HepG2 (cell line): ENCODE measurements around the gene CPZ. TPM values are rescaled to one million over a fixed set of nuclear protein-coding genes. Genes with fewer than 3 reads are reported as not detected.

ENCODE experiments used
- ATAC-seq: fragments of 200-7000 bp; cut with Tn5 transposase; 3 replicates; pipeline ENCODE4 v1.9.1; 2020; ENCODE audit warnings: mild to moderate bottlenecking, moderate library complexity
- BruUV-seq: library from RNA; stranded (reverse); fragments of 400-500 nt; replicated peaks from 2 replicates; lab custom pipeline; 2021; lab: Mats Ljungman, UMichigan
- CTCF ChIA-PET: fragments of 300-600 bp; formaldehyde crosslinking; extraction: SDS; loops from one replicate; lab custom pipeline; 2021; ENCODE audit warnings: low total read pairs, inconsistent platforms, low intra/inter-chr PET ratio; lab: Yijun Ruan, JAX
- POLR2A ChIA-PET: fragments of 350-600 bp; sonication (Branson Sonifier 250); formaldehyde crosslinking; loops from one replicate; lab custom pipeline; 2020; ENCODE audit warnings: antibody characterized with exemption, inconsistent platforms; lab: Yijun Ruan, JAX
- DNase-seq: peaks from one replicate; pipeline ENCODE4 v3.0.0-alpha.2; 2015; ENCODE audit warnings: low spot score
- FAIRE-seq: peaks from 3 replicates; lab custom pipeline; 2011; peaks lifted over from hg19 to GRCh38; lab: Jason Lieb, UNC
- H2AFZ ChIP-seq: one replicate; pipeline ENCODE4 v1.6.1; 2011; ENCODE audit warnings: low read length, inconsistent platforms
- H3K27ac ChIP-seq: fragments of 300-600 bp; 3 replicates; pipeline ENCODE4 v1.8.0; 2011; ENCODE audit warnings: mixed run types, mild to moderate bottlenecking, mixed read lengths, low read length, inconsistent platforms; ENCODE audit not compliant: insufficient read depth; ENCODE audit errors: extremely low read length
- H3K27me3 ChIP-seq, 2 experiments: fragments of 200-600 bp in 1 of 2; 2 replicates in 1 of 2; 3 replicates in 1 of 2; pipeline versions ENCODE4 v1.6.0 to v1.8.0; 2011; ENCODE audit warnings: low read length in 2 of 2, mild to moderate bottlenecking in 2 of 2, moderate library complexity in 2 of 2, inconsistent platforms in 1 of 2; ENCODE audit not compliant: insufficient read depth in 2 of 2, control insufficient read depth in 1 of 2
- H3K36me3 ChIP-seq, 2 experiments: fragments of 200-600 bp in 1 of 2; replicated peaks in 1 of 2; 2 replicates in 1 of 2; 3 replicates in 1 of 2; pipeline versions ENCODE4 v1.5.1 to v1.8.0; 2011; ENCODE audit warnings: low read length in 2 of 2, inconsistent platforms in 1 of 2; ENCODE audit not compliant: insufficient read depth in 2 of 2, control insufficient read depth in 1 of 2
- H3K4me1 ChIP-seq: 2 replicates; pipeline ENCODE4 v1.5.1; 2012; ENCODE audit warnings: low read length, inconsistent platforms; ENCODE audit not compliant: insufficient read depth
- H3K4me2 ChIP-seq: 2 replicates; pipeline ENCODE4 v1.6.0; 2011; ENCODE audit warnings: low read depth, low read length, inconsistent platforms
- H3K4me3 ChIP-seq, 3 experiments: fragments of 200-600 bp in 1 of 3; sonication (generic), shearing (Covaris generic) in 1 of 3; replicated peaks in 1 of 3; 2 replicates each; pipeline ENCODE4 v1.5.1; 2011 to 2016; ENCODE audit warnings: low read length in 3 of 3, inconsistent platforms in 2 of 3, low read depth in 2 of 3, mild to moderate bottlenecking in 2 of 3, control low read depth in 1 of 3, mixed read lengths in 1 of 3; ENCODE audit not compliant: insufficient read depth in 1 of 3
- H3K79me2 ChIP-seq: one replicate; pipeline ENCODE4 v1.6.1; 2011; ENCODE audit warnings: low read length, inconsistent platforms; ENCODE audit not compliant: insufficient read depth
- H3K9ac ChIP-seq: 2 replicates; pipeline ENCODE4 v1.6.0; 2011; ENCODE audit warnings: mild to moderate bottlenecking, low read depth, low read length, inconsistent platforms; ENCODE audit not compliant: insufficient read depth
- H3K9me3 ChIP-seq: 2 replicates; pipeline ENCODE4 v1.5.1; 2012; ENCODE audit warnings: mild to moderate bottlenecking, low read length
- H4K20me1 ChIP-seq: 2 replicates; pipeline ENCODE4 v1.6.0; 2011; ENCODE audit warnings: inconsistent platforms, mild to moderate bottlenecking, low read length, moderate library complexity; ENCODE audit not compliant: insufficient read depth
- BORCS8-MEF2B ChIP-seq: sonication (generic); formaldehyde crosslinking; IDR thresholded peaks from 2 replicates; pipeline ENCODE4 v1.8.0; 2022; ENCODE audit warnings: mild to moderate bottlenecking, missing genetic modification reagents
- HINFP ChIP-seq: sonication (generic); formaldehyde crosslinking; IDR thresholded peaks from 2 replicates; pipeline ENCODE4 v1.4.0; 2020; ENCODE audit warnings: low read depth, mild to moderate bottlenecking, missing genetic modification reagents
- KAT2B ChIP-seq: fragments of 150-350 bp; IDR thresholded peaks from 2 replicates; pipeline ENCODE4 v1.6.1; 2014; ENCODE audit warnings: low read depth, low read length, borderline replicate concordance
- LBX2 ChIP-seq: sonication (generic); formaldehyde crosslinking; IDR thresholded peaks from 2 replicates; pipeline ENCODE4 v1.5.0; 2020; ENCODE audit warnings: missing genetic modification reagents, mild to moderate bottlenecking, borderline replicate concordance
- PAWR ChIP-seq: sonication (generic); formaldehyde crosslinking; IDR thresholded peaks from 2 replicates; pipeline ENCODE4 v1.4.0; 2020; ENCODE audit warnings: missing genetic modification reagents, mild to moderate bottlenecking, borderline replicate concordance
- REST ChIP-seq, 2 experiments: IDR thresholded peaks; 2 replicates each; pipeline ENCODE4 v1.6.1; 2011 to 2012; ENCODE audit warnings: low read length in 2 of 2, borderline replicate concordance in 1 of 2, low read depth in 1 of 2, mild to moderate bottlenecking in 1 of 2, moderate library complexity in 1 of 2
- WIZ ChIP-seq: sonication (generic); formaldehyde crosslinking; IDR thresholded peaks from 2 replicates; pipeline ENCODE4 v1.5.1; 2020; ENCODE audit warnings: mild to moderate bottlenecking, missing genetic modification reagents
- ZNF263 ChIP-seq: sonication (generic); formaldehyde crosslinking; IDR thresholded peaks from 2 replicates; pipeline ENCODE4 v1.4.0; 2020; ENCODE audit warnings: missing genetic modification reagents
- ZNF362 ChIP-seq: sonication (generic); formaldehyde crosslinking; IDR thresholded peaks from 2 replicates; pipeline ENCODE4 v1.4.0; 2020; ENCODE audit warnings: missing genetic modification reagents, mild to moderate bottlenecking, borderline replicate concordance
- WGBS: methylation state at CpG from one replicate; pipeline ENCODE4 v1.1.6; 2017; ENCODE audit warnings: low lambda C conversion rate; 5-methylcytosine and 5-hydroxymethylcytosine counted together
- in situ Hi-C: cut with HindIII; loops from 2 replicates; pipeline ENCODE4 v1.10.0; 2017; ENCODE audit warnings: low pct_unique_long_range_greater_than_20kb; ENCODE audit not compliant: extremely low pct_ligation_motif_present
- intact Hi-C: fragments of 100-400 bp; cut with micrococcal nuclease; formaldehyde crosslinking; loops from one replicate; pipeline ENCODE4 v1.10.0; 2022; ENCODE audit not compliant: unreplicated experiment
- polyA plus RNA-seq, 8 experiments: library from polyadenylated mRNA; depleted of rRNA in 3 of 8; stranded (reverse) in 7 of 8; unstranded in 1 of 8; fragments of >200 nt; fragmentation: Illumina TruSeq in 4 of 8; extraction: Trizol in 4 of 8; gene quantifications; 2 replicates each; pipeline versions ENCODE4 v1.2.1 to v1.2.3, GENCODE V29; 2011 to 2016; ENCODE audit warnings: low read depth in 4 of 8, missing spikeins in 1 of 8, mixed read lengths in 1 of 8; ENCODE audit not compliant: insufficient read depth in 1 of 8
- total RNA-seq, 5 experiments: library from RNA; depleted of rRNA; stranded (reverse); fragments of >200 nt; fragmentation: Illumina TruSeq; extraction: Trizol; gene quantifications; 2 replicates each; pipeline ENCODE4 v1.2.3, GENCODE V29; 2016; ENCODE audit warnings: low read depth in 1 of 5

Gene CPZ
- total and polyA plus RNA-seq, 2 of the 13 experiments (the other 11 are each of a cell fraction or from before 2014, with no cell fraction given), result 0.58 to 0.61 TPM

GRCh38 chr4:8609406-8609805 is 16.8 kb downstream of the CPZ start:
- Histone ChIP-seq H3K27me3 (peaks cover 12 to 20% of the 10 kb centered on the region in 2 experiments), H3K27ac (no peak overlapping the region), H3K4me2 (no peak overlapping the region), H3K36me3 (no peaks in the 10 kb centered on the region), H3K9ac (no peak overlapping the region), H3K79me2 (no peaks in the 10 kb centered on the region), H3K4me1 (no peaks in the 10 kb centered on the region), H3K4me3 (no peak overlapping the region), H3K9me3 (no peaks in the 10 kb centered on the region), H4K20me1 (peaks cover 12% of the 10 kb centered on the region; the same call in 1 of the 2 replicates), H2AFZ (no peak overlapping the region)
- DNase-seq, result no peak
- no TSS peak for BruUV-seq
- intact Hi-C loops (no loop called here), in situ Hi-C loops (no loop called here)
- POLR2A ChIA-PET, result no interaction called here
- TF ChIP-seq REST (IDR thresholded peaks at IDR 0.05; ENCODE audit: borderline replicate concordance in 1 of 2, low read depth in 1 of 2, low read length in 2 of 2), result no peak
- WGBS, result 15% methylated on average over 5 of the region's 6 CpGs
- CTCF ChIA-PET, result no interaction called here
- no peak for FAIRE-seq
- no peak for ATAC-seq

GRCh38 chr4:8609824-8610350 is 17.3 kb downstream of the CPZ start:
- Histone ChIP-seq H3K4me2 (no peak overlapping the region), H3K9ac (no peak overlapping the region), H3K27ac (no peak overlapping the region), H3K79me2 (no peaks in the 10 kb centered on the region), H3K36me3 (no peaks in the 10 kb centered on the region), H4K20me1 (peaks cover 10% of the 10 kb centered on the region; the same call in 1 of the 2 replicates), H3K27me3 (peaks cover 13 to 25% of the 10 kb centered on the region in 2 experiments), H3K4me3 (no peak overlapping the region), H3K4me1 (no peaks in the 10 kb centered on the region), H2AFZ (no peak overlapping the region), H3K9me3 (no peaks in the 10 kb centered on the region)
- in situ Hi-C loops (no loop called here), intact Hi-C loops (no loop called here)
- ATAC-seq (no peak), FAIRE-seq (no peak), DNase-seq (no peak)
- ChIA-PET POLR2A (no interaction called here), CTCF (no interaction called here)
- BruUV-seq, result no TSS peak
- WGBS, result 5% methylated on average over 4 of the region's 9 CpGs
- TF ChIP-seq WIZ (no peak), PAWR (CRISPR knock-in tag) (no peak), ZNF362 (CRISPR knock-in tag) (no peak), HINFP (no peak), LBX2 (CRISPR knock-in tag) (no peak), ZNF263 (CRISPR knock-in tag) (no peak), KAT2B (no peak), BORCS8-MEF2B (CRISPR knock-in tag) (no peak)
